HG03097 (cell line): ENCODE data around the gene PRKN.
"Not testable (repeated sequence)": the region's sequence is repeated elsewhere in the genome, so short reads cannot be mapped to it uniquely, and the experiment has no call there.

Experiments
- ATAC-seq: cut with Tn5 transposase; IDR thresholded peaks from one replicate; pipeline ENCODE4 v1.9.1; 2021; ENCODE audit not compliant: unreplicated experiment, low FRiP score

The PRKN gene

GRCh38 chr6:162390961-162391811 is 336.4 kb downstream of the PRKN start:
- not testable (repeated sequence) for ATAC-seq

GRCh38 chr6:162389343-162390085 is 338.1 kb downstream of the PRKN start:
- ATAC-seq: no peak

GRCh38 chr6:162388383-162388777 is 339.2 kb downstream of the PRKN start:
- ATAC-seq: no peak

- ATAC-seq: no peak
These were observed 339.7 kb downstream of the PRKN start for GRCh38 chr6:162387718-162388382.

- no peak for ATAC-seq
These were observed 341.6 kb downstream of the PRKN start for GRCh38 chr6:162385980-162386379.

GRCh38 chr6:162379757-162380409 is 347.7 kb downstream of the PRKN start:
- no peak for ATAC-seq

GRCh38 chr6:162377735-162378134 is 349.8 kb downstream of the PRKN start:
- no peak for ATAC-seq

GRCh38 chr6:162373868-162374267 is 353.7 kb downstream of the PRKN start:
- ATAC-seq: no peak

- no peak for ATAC-seq
These were observed 354.4 kb downstream of the PRKN start for GRCh38 chr6:162373192-162373591.

GRCh38 chr6:162372106-162372505 is 355.5 kb downstream of the PRKN start:
- ATAC-seq: no peak

- ATAC-seq: no peak
These were observed 356.4 kb downstream of the PRKN start for GRCh38 chr6:162371121-162371520.

- ATAC-seq: no peak
These were observed 358.5 kb downstream of the PRKN start for GRCh38 chr6:162369091-162369490.

GRCh38 chr6:162364488-162364887 is 363.1 kb downstream of the PRKN start:
- ATAC-seq: no peak

- no peak for ATAC-seq
These were observed 363.8 kb downstream of the PRKN start for GRCh38 chr6:162363757-162364156.

GRCh38 chr6:162360901-162361567 is 366.5 kb downstream of the PRKN start:
- ATAC-seq: no peak

- ATAC-seq: no peak
These were observed 368.9 kb downstream of the PRKN start for GRCh38 chr6:162358625-162359024.

GRCh38 chr6:162345051-162345511 is 382.5 kb downstream of the PRKN start:
- ATAC-seq: no peak

GRCh38 chr6:162344646-162345010 is 382.9 kb downstream of the PRKN start:
- ATAC-seq: no peak

- no peak for ATAC-seq
These were observed 383.5 kb downstream of the PRKN start for GRCh38 chr6:162343936-162344645.
